ENCODE data around the gene TBC1D22A.

Gene TBC1D22A

GRCh38 chr22:46735747-46736608 lies 26.5 kb upstream of the TBC1D22A start:
- TF ChIP-seq CTCF (IDR thresholded peaks at IDR 0.05; ENCODE audit: unreplicated experiment in 3 of 3): no peak
- no peaks in the 10 kb centered on the region for H3K36me3 Mint-ChIP-seq (ENCODE audit: low read depth)
- H3K9me3 Mint-ChIP-seq: no peaks in the 10 kb centered on the region
- H3K27me3 Mint-ChIP-seq (ENCODE audit: low read depth): no peaks in the 10 kb centered on the region
- H3K4me3 Mint-ChIP-seq: peak overlapping the region; percentile 96 to 97 (median 97)
- peak overlapping the region; percentile 67 to 82 (median 70) for H3K27ac Mint-ChIP-seq
- peaks cover 43% of the 10 kb centered on the region for H3K4me1 Mint-ChIP-seq

GRCh38 chr22:46736705-46737104 lies 25.7 kb upstream of the TBC1D22A start:
- no peaks in the 10 kb centered on the region for H3K27me3 Mint-ChIP-seq (ENCODE audit: low read depth)
- H3K9me3 Mint-ChIP-seq: no peaks in the 10 kb centered on the region
- no peak for TF ChIP-seq CTCF (IDR thresholded peaks at IDR 0.05; ENCODE audit: unreplicated experiment in 3 of 3)
- H3K4me3 Mint-ChIP-seq: peak overlapping the region; percentile 96 to 97 (median 97)
- peaks cover 38% of the 10 kb centered on the region for H3K4me1 Mint-ChIP-seq
- H3K36me3 Mint-ChIP-seq (ENCODE audit: low read depth): no peaks in the 10 kb centered on the region
- peak overlapping the region; percentile 27 to 82 (median 67) for H3K27ac Mint-ChIP-seq

- Mint-ChIP-seq H3K9me3 (no peaks in the 10 kb centered on the region), H3K4me3 (peak overlapping the region; percentile 96 to 97 (median 97)), H3K4me1 (peaks cover 35% of the 10 kb centered on the region), H3K27me3 (ENCODE audit: low read depth) (no peaks in the 10 kb centered on the region), H3K36me3 (ENCODE audit: low read depth) (no peaks in the 10 kb centered on the region), H3K27ac (peak overlapping the region; percentile 67 to 85 (median 82))
- no peak for TF ChIP-seq CTCF (IDR thresholded peaks at IDR 0.05; ENCODE audit: unreplicated experiment in 3 of 3)
Observed at GRCh38 chr22:46737105-46737975, 25.1 kb upstream of the TBC1D22A start.

GRCh38 chr22:46737976-46738646 lies 24.3 kb upstream of the TBC1D22A start, which contains the start of gene CERK:
CERK (minus strand) TSS chr22:46738252; CDS start chr22:46738148, 104 bp downstream.
- Mint-ChIP-seq H3K27me3 (ENCODE audit: low read depth) (peaks cover 2% of the 10 kb centered on the region), H3K36me3 (ENCODE audit: low read depth) (no peaks in the 10 kb centered on the region), H3K4me3 (peak within 1 kb of the TSS; percentile 96 to 97 (median 97)), H3K9me3 (no peaks in the 10 kb centered on the region), H3K4me1 (peaks cover 35% of the 10 kb centered on the region), H3K27ac (peak within 1 kb of the TSS; percentile 68 to 90 (median 86))
- no peak for TF ChIP-seq CTCF (IDR thresholded peaks at IDR 0.05; ENCODE audit: unreplicated experiment in 3 of 3)

GRCh38 chr22:46738647-46739093 lies 23.8 kb upstream of the TBC1D22A start:
- Mint-ChIP-seq H3K9me3 (no peaks in the 10 kb centered on the region), H3K27me3 (ENCODE audit: low read depth) (peaks cover 3% of the 10 kb centered on the region), H3K27ac (peak overlapping the region; percentile 68 to 90 (median 86)), H3K4me3 (peak overlapping the region; percentile 86 to 95 (median 91)), H3K4me1 (peaks cover 35% of the 10 kb centered on the region), H3K36me3 (ENCODE audit: low read depth) (no peaks in the 10 kb centered on the region)
- no peak for TF ChIP-seq CTCF (IDR thresholded peaks at IDR 0.05; ENCODE audit: unreplicated experiment in 3 of 3)
